Measurements from ENCODE around the gene RBBP5. TPM values are rescaled to one million over a fixed set of nuclear protein-coding genes. Genes with fewer than 3 reads are reported as not detected.

Gene RBBP5, protein sequence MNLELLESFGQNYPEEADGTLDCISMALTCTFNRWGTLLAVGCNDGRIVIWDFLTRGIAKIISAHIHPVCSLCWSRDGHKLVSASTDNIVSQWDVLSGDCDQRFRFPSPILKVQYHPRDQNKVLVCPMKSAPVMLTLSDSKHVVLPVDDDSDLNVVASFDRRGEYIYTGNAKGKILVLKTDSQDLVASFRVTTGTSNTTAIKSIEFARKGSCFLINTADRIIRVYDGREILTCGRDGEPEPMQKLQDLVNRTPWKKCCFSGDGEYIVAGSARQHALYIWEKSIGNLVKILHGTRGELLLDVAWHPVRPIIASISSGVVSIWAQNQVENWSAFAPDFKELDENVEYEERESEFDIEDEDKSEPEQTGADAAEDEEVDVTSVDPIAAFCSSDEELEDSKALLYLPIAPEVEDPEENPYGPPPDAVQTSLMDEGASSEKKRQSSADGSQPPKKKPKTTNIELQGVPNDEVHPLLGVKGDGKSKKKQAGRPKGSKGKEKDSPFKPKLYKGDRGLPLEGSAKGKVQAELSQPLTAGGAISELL
- total RNA-seq = 24.0 TPM

DNA sequence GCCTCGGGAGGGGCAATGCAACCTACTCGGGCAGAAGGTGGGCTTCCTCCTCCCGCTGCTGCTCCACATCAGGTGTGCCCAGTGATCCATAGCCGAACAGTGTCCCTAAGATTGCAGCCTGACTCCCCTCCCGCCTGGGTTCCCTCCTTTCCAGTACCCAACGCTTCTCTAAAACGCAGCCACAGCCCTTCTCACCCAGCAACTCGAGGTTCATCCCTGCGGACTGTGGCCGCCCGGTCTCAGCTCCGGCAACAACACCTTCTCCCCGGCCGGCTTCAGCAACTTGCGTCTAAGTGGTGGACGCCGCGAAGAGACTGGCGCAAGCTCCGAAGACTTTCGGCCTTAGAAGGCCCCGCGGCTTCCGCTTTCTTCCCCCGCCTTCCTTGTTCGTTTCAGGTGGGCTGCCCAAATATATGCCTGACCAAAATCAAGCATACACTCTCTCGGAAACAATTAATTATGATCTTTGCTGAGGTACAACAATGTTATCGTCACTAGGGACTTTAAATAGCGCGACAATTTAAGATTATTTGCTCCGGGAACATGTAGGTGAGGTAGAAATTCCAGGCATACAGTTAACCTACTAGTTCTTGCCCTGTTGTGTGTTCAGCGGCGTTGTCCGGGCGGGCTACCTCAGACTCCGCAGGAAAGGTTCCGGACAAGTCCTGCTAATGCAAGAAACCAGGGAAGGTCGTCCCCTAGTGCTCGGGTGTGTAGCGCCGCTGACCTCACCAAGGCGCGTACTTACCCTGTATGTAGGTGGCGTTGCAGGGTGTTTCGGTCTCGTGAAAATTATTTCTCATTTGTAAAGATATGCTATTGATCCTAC lies at the start of gene RBBP5:
RBBP5 (minus strand) TSS at position 319 of the 829 bp plus-strand sequence; CDS start at position 214, 105 bp downstream.

DNA sequence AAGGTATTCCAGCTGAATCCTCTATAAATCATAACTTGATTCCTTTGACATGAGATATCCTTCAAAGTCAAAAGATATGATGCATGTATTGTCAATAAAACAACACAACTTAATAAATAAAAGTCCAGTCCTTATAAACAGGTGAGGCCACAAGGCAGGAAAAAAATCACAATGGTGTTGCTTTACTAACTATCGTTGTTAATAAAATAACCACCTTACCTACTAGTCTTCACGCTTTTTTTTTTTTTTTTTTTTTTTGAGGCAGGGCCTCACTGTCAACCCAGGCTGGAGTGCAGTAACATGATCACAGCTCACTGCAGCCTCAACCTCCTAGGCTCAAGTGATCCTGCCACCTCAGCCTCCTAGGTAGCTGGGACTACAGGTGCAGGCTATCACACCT lies 37.4 kb downstream of the RBBP5 start, which contains the start of gene TMEM81:
TMEM81 (minus strand) TSS at position 101 of the 400 bp plus-strand sequence. CDS start 140 bp downstream, outside the sequence.

DNA sequence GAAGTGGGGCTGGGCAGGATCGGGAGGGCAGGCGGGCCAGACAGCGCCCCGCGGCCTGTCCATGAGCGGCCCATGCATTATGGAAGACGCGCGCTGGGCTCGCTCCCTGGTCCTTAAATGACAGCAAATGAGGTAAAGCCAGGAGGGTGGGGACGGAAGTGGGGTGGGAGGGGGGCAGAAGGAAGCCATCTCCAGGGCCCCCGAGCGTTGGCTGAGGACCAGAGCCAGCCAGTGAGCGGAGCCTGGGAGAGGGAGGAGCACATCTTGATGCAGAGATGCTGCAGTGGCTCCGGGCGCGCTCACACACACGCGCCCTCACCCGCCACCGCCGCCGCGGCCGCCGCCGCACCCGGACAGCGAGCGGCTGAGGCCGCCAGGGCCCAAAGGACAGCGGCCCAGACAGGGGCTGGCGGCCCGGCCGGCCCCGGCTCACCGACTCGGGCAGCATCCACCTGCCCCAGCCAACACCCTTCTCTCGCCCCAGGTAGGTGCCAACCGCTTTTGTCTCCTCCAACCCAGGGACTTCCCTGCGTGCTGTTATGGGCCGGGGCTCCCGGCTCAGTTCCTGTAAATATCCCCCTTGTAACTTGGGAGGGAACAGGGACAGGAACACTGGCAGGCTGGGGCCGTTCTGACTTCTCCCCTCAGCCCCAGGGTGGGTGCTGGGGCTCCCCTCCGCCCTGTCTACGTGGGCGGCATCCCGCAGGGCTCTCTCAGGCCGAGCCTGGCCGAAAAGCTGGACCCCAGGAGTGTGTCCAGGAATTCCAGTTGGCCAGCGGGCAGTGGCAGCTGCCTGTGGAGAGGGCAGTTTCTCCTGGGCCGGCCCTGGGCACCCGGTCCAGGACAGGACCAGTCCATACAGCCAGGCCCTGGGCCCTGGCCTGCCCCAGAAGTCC lies 78.6 kb downstream of the RBBP5 start, which contains the start of gene CNTN2:
CNTN2 (plus strand) TSS at position 302 of the 896 bp plus-strand sequence. CDS start 9,974 bp downstream, outside the sequence.

Other genes with a start within 250 kb of the RBBP5 start
- gene CNTN2, start 78.8 kb downstream of the RBBP5 start, total RNA-seq = 37.6 TPM
- 3.9 TPM for gene TMEM81, start 37.5 kb downstream of the RBBP5 start, total RNA-seq
- 29.3 TPM for gene DSTYK, start 89.7 kb upstream of the RBBP5 start, total RNA-seq
- 38.3 TPM for gene TMCC2, start 106.0 kb upstream of the RBBP5 start, total RNA-seq
- 0.92 TPM for gene NUAK2, start 199.8 kb upstream of the RBBP5 start, total RNA-seq
- gene KLHDC8A, start 234.9 kb upstream of the RBBP5 start, total RNA-seq = 28.8 TPM